AG04449 (cell line): ENCODE results near the gene USP40.

ENCODE experiments used
- CTCF ChIA-PET: fragments of 350-600 bp; formaldehyde crosslinking; extraction: SDS; loops from one replicate; lab custom pipeline; 2021; ENCODE audit warnings: antibody characterized with exemption; lab: Yijun Ruan, JAX
- POLR2A ChIA-PET: fragments of 400-600, 350-600 bp; formaldehyde crosslinking; extraction: SDS; loops from one replicate; lab custom pipeline; 2020; ENCODE audit warnings: antibody characterized with exemption, inconsistent platforms; lab: Yijun Ruan, JAX
- DNase-seq: peaks from one replicate; pipeline ENCODE4 v3.0.0-alpha.2; 2010; ENCODE audit warnings: low read depth, low spot score
- H3K4me3 ChIP-seq: 2 replicates; pipeline ENCODE4 v1.5.1; 2011; ENCODE audit warnings: low read depth, mild to moderate bottlenecking, control low read depth, low read length
- CTCF ChIP-seq: IDR thresholded peaks from one replicate; pipeline ENCODE4 v1.5.1; 2011; ENCODE audit warnings: mild to moderate bottlenecking, moderate library complexity, low read length, control low read depth, inconsistent platforms; ENCODE audit not compliant: insufficient read depth; ENCODE audit errors: missing control alignments

USP40 gene

GRCh38 chr2:233458826-233459225 lies 107.8 kb downstream of the USP40 start:
- POLR2A ChIA-PET, result no interaction called here

GRCh38 chr2:233458031-233458610 lies 108.5 kb downstream of the USP40 start:
- no peak for DNase-seq
- no peak for TF ChIP-seq CTCF
- ChIA-PET CTCF (interaction anchor here (1.1 to 4.4 kb wide), 3 partner anchors 10 to 255 kb away, joined by 3 to 27 read pairs (median 20); no protein-coding TSS in a partner anchor), POLR2A (no interaction called here)
- H3K4me3 ChIP-seq, result no peak overlapping the region

More at GRCh38 chr2:233458826-233459225, 107.8 kb downstream of the USP40 start:
- DNase-seq, result no peak
- CTCF ChIA-PET, result interaction anchor here (1.1 to 4.4 kb wide), 2 partner anchors 11 to 254 kb away, joined by 3 to 20 read pairs; no protein-coding TSS in a partner anchor
- no peak overlapping the region for H3K4me3 ChIP-seq
- no peak for TF ChIP-seq CTCF

- H3K4me3 ChIP-seq, result no peak overlapping the region
- ChIA-PET CTCF (interaction anchor here (0.7 to 4.4 kb wide), 3 partner anchors 10 to 14 kb away, joined by 3 to 27 read pairs (median 20); no protein-coding TSS in a partner anchor), POLR2A (no interaction called here)
- no peak for TF ChIP-seq CTCF
- DNase-seq, result no peak
Observed at GRCh38 chr2:233457356-233457755, 109.2 kb downstream of the USP40 start.

GRCh38 chr2:233456934-233457333 lies 109.6 kb downstream of the USP40 start:
- CTCF ChIA-PET, result interaction anchor here (0.7 to 4.4 kb wide), 3 partner anchors 9 to 14 kb away, joined by 3 to 27 read pairs (median 20); no protein-coding TSS in a partner anchor
- no peak for TF ChIP-seq CTCF
- H3K4me3 ChIP-seq, result no peak overlapping the region
- POLR2A ChIA-PET, result no interaction called here
- DNase-seq, result no peak

GRCh38 chr2:233456111-233456510 lies 110.5 kb downstream of the USP40 start:
- ChIA-PET CTCF (interaction anchor here (4.0 kb wide), 1 partner anchor 13 kb away, joined by 27 read pairs; no protein-coding TSS in a partner anchor), POLR2A (no interaction called here)
- TF ChIP-seq CTCF, result no peak
- DNase-seq, result no peak
- H3K4me3 ChIP-seq, result no peak overlapping the region

GRCh38 chr2:233455491-233455890 lies 111.1 kb downstream of the USP40 start:
- ChIA-PET CTCF (interaction anchor here (4.0 kb wide), 1 partner anchor 12 kb away, joined by 27 read pairs; no protein-coding TSS in a partner anchor), POLR2A (no interaction called here)
- no peak for DNase-seq
- TF ChIP-seq CTCF, result no peak
- H3K4me3 ChIP-seq, result no peak overlapping the region
